ENCODE measurements around the gene ZNF451.

ZNF451 gene

DNA sequence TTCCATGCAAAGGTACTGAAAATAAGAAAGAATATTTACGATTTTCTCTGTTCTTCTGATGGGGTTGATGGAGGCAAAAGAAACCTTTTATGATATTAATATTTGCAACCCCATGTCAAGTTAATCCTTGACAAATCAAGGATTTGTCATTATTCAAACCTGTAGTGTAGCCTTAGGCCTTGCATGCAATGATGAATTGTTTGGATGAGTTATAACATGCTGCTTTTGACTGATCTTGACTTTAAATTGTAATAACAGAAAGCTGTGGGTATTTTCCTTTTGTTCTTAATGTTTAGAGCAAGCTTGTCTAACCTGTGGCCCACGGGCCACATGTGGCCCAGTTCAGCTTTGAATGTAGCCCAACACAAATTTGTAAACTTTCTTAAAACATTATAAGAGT, 69.1 kb downstream of the ZNF451 start:
- FAIRE-seq, result no peak

DNA sequence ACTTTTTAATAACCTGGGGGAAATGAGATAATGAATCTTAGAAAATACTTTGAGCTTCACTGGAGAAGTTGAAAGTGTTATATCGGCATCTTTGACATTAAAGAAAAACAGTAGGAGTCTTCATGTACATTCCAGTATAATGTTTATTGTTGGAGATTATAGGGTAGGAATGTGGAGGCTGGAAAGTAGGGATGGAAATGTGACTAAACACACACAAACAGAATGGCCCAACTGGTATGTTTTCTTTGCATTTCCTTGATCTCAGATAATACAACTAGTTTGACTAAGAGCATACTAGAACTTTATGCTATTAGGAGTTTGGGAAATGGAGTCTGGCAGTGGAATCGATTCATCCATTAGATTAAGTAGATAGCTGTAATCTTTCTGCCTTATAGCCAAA, 72.0 kb downstream of the ZNF451 start:
- FAIRE-seq, result no peak

DNA sequence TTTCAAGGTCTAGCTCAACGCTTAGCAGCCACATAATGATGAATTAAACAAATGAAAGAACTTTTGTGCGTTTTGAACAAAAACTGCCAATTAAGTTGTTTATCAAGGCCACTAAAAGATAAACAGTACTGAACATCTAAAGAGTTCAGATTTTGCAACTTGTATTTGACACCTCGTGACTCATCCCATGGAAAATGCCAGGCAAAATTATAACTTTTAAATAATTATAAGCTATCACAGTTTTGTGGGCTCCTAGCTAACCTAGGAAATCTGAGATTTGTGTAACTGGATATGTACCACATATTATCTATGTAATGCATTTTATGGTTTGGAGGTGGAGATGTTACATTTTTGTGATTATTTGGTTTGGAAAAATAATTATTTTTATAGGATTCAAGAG, 72.5 kb downstream of the ZNF451 start:
- FAIRE-seq, result no peak

DNA sequence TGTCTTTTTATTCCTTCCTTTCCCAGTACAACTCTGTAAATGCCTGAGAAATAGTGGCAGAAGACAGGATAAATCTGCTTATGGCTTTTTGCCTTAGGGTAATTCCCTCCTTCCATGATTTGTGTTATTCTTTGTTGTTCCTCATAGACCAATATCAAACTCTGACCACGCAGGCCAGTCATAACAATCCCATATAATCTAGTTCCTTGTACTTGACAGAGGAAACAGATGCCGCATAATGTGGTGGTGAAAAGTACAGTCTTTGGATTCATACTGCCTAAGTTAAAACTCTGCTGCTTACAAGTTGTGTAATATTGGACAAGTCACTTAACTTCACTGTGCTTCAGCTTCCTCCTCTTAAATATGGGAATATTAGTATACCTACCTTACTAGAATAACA, 74.0 kb downstream of the ZNF451 start:
- FAIRE-seq, result no peak

DNA sequence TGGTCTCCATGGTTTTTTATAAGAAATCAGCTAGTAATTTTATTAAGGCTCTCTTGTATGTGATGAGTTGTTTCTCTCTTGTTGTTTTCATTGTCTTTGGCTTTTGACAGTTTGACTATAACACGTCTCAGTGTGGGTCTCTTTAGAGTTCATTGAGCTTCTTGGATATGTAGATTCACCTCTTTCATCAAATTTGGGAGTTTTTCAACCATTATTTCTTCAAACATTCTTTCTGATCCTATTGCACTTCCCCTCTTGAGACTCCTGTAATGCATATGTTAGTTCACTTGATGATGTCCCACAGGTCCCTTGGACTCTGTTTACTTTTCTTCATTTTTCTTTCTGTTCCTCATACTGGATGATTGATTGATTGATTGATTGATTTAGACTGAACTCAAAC, 75.1 kb downstream of the ZNF451 start:
- FAIRE-seq, result no peak

DNA sequence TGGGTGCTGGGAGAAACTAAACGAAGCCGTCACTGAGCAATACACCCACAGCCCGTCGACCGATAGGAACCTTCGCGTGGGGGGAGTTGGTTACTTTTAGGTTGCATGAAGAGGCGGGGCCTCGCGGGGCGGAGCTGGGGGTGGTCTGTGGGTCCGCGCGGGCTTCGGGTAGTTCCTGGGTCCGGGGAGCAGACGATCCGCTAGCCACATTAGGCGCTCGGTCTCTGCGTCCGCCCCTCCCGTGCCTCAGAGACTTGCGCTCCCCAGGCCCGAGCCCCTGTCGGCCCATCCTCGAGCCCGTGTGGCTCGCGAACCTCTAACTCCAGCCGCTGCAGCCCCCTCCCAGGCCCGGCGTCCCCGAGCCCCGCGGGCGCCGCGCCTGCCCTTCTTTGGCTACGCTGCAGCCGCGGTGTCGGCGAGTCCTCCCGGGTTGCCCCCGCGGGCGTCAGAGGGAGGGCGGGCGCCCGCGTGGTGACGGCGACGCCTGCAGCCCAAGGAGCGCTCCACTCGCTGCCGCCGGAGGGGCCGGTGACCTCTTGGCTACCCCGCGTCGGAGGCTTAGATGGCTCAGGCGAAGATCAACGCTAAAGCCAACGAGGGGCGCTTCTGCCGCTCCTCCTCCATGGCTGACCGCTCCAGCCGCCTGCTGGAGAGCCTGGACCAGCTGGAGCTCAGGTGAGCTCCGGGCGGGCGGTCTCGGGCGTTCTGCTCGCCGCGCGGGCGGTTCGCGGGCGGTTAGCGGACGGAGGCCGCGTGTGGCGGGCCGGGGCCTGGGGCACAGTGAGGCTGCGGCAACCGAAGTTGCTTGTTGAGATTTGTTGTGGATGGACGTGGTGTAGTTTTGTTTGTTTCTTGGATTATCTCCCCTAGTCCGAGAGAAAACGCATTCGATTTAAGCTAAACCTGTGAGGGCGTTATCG, 82.4 kb downstream of the ZNF451 start, which contains the start of gene BAG2:
Gene BAG2, plus strand, starts transcription at position 191 of the 920 bp plus-strand sequence. Its CDS starts 372 bp downstream, at position 563.
- FAIRE-seq, result no peak

DNA sequence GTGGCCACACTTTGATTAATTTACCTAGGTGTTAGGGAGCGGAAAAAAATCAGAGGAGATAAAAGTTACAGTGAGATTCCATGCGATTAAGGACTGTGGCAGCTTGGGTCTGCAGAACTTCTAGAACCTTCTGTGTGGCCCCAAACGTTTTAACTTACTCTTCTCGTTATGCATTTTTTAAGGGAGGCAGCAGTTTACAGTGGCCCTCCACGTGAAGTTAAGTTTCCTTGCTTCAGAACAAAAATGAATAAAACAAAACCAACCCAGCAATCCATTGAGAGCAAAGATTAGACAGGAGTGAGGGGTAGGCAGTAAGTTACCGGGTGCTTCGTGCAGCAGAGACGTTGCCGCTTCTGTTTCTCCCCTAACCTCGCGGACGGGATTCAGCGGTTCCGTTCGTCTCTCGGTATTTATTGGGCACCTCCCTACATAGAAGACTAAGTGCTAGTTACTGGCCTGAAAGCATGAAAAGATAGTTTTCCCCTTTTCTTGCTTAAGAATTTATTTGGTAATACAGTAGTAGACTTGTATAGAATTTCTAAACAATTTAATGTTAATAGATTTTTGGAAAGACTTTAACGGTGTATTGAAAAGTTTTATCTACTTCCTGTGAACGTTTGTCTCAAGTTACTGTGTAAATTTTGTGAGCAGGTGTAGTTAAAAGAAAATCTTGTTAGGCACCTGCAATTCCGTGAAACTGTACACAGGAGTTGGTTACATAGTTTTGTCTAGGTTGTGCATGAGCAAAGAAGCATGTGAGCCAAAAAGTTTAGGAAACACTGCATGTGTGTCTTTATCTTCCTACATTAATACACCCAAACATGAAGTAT, 83.3 kb downstream of the ZNF451 start:
- FAIRE-seq, result no peak

DNA sequence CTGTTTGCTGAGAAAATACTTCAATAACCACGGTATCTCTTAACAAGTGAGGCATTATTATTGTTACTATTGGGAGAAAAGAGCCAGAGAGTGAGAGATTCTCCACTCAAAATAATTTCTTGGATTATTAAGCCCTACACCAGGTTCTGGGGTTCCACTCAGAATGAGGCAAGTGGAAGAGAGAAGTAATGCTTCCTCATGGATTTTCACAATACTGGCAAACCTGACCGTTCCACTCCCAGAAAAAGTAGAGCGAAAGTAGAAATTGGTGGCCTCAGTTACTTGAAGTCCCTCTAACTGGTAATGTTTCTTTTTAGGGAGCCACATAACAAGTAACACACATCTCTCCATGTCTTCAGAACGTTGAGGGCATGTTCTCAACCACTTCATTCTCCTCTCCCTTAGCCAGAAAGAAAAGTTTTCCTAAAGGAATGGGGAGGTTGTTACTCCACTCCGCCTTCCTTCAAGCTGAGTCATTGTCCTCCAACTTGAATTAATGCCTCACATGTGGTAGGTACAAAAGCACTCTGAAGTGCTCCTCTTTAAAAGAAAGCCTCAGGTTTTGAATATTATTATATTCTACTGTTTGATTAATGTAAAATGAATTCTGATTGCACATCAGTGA, 84.0 kb downstream of the ZNF451 start:
- FAIRE-seq, result no peak

DNA sequence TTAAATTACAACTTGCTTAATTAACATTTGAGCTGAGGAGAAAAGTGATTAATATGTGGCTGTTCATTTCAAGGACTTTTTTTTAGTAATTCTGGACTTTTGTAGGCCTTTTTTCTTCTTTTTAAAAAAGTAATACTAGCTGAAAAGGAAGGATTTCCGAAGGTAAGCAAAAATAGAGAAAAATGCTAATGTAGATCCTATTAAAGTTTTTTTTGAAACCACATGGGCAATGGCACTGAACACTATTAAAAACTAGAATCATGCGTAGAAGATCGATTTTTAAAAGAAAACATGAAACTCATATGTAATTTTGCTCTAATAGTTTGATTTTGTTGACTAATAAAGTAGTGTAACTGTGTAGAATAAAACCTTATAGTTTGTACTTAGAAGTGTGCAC, 84.5 kb downstream of the ZNF451 start:
- no peak for FAIRE-seq

DNA sequence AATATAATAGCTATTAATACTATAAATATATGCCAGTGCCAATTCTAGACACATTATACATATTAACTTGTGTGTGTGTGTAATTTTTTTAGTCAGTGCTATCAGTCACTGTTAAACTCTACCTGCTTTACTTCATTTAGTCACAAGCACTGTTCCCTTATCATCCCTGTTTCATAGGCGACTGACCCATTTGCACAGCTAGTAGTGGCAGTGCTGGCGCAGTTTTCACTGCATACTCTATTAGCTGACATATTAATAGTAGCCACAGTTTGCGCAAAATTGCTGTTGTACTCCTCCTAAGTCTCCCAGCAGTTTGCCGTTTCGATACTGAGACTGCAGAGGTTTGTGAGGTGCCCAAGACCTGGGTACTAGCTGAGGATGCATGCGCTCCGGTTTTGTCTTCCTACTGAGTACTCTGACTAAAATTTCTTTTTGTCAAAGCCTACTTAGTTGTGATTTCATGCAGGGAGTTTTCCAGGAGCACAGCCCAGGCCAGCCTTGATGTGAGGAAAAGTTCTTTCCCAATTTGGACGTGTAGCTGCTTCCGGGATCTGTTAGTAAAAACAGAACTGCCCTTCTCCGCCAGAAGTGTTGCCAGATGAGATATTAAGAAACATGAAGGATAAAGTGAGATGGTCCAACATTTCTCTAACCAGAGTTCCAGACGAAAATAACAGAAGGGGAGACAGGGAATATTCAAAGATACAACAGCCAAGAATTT, 87.7 kb downstream of the ZNF451 start:
- no peak for FAIRE-seq

DNA sequence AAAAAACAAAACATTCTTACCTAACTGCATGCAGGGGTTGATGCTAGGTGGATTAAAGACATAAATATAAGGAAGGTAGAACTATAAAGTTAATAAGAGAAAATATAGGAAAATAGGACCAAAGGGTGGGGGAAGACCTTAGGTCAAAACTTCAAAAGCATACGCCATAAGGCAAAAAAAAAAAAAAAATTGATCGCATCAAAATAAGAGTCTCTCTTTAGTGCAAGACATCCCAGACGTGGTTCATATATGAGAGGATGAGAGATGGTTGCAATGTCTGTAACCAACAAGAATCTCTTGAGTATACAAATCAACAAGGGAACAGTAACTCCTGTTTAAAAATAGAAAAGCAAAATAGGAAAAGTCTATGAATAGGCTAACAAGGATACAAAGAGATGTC, 90.6 kb downstream of the ZNF451 start:
- FAIRE-seq, result no peak

DNA sequence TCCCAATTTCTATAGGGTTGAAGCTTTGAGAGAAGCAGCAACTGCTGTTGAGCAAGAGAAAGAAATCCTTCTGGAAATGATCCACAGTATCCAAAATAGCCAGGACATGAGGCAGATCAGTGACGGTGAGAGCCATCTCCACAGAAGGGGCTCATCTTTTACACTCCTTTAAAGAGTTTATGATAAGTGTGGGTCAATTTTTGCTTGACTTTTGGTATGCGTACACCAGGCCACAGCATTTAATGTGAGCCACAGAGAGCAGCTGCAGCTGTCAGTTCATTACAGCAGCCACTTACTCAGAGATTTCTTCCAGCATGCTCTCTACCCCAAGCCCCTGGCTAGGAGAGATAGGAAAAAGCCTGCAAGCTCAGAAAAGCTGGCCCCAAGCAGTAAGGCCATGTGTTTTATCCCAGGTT, 92.0 kb downstream of the ZNF451 start:
- no peak for FAIRE-seq

DNA sequence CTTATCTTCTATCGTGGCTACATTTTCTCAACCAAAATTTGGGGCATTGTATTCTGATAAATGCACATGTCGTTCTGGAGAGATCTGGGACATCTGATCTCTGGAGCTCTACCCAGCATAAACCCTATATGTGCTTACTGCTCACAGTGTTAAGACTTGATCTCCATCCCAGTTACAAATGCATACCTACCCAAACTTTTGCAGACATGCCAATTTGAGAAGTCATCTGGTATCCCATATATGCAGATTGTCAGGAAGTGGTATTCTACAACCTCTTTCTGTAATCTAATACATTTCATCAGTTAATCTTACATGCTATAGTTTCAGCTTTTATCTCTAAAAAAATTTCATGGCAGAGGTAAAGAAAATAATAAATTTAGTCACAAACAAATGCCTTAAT, 93.3 kb downstream of the ZNF451 start:
- FAIRE-seq, result no peak

DNA sequence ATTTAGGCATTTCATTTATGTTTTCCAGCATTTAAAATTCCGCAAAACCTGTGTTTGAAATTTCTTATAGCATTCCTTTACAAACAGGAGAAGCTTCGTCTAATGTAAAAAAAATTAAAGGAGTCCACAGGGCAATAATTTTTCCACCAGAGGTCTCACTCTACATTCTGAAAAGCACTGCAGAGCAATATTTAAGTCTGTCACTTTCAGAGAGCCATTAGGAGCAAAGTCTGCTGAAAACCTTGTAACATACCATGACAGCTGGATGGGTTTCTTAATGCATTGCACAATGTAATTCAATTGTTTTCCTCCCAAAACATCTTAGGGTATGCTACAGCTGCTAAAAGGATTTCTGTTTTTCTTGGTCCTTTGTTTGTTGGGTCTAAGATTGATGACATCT, 100.2 kb downstream of the ZNF451 start:
- peak; percentile 53 for FAIRE-seq

DNA sequence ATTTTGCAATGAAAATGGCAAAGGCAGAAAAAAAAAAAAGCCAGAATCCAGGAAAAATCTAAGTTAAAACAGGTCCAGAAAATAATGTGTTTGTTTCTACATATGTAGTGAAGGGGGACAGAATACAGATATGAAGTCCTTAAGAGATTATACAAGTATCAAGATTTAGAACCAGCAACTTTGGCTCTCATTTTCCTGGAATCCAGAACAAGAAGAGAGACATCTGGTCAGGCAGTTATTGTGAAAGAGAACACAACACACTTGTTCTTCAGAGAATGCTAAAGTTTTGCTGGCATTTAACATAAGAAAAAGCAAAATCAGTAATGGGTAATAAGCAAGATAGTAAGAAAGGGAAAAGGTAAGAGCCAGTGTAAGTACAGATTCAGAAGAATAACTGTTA, 103.2 kb downstream of the ZNF451 start:
- no peak for FAIRE-seq

DNA sequence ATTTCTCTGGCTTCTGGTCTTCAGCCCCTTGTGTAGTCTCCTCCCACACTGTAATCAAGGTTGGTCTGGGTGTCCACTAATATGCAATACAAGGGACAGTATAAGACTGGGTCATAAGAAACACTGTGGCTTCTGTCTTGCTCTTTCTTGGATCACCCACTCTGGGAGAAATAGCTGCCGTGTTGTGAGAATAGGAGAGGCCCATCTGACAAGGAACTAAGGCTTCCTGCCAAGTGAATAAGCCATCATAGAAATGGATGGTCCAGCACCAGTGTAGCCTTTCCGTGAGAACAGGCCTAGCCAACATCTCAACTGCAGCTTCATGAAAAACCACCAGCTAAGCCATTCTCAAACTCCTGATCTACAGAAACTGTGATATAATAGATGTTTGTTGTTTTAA, 105.5 kb downstream of the ZNF451 start:
- FAIRE-seq, result no peak

DNA sequence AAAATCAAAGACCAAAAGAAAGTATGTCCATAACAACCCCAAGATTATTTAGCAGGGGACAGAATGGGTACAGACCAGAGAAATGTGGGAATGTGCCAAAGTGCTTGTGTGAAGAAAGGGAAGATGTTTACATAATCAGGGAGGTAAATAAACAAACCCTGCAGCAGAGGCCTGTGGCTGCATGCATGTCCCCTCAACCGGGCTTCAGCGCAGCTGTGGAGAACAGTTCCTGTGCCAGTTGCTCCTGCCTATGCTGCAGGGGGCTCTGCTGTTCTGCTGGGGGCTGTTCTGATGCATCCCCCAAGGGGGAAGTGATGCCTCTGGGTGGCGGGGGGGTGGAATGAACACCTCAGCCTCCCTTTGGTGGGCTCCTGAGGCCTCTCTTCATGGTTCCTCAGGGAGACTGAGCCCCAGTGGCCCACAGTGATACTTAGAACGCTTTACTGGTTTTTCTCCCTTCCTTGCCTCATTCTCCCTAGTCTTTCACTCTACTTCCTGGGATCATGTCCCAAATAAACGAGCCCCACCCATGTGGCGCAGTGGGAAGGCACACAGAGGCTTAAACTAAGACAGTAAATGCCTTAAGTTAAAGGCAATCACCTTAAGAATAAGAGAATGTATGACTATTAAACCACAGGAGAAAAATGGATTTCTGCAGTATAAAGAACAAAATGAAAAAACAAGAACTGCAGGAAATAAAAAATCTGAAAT, 109.1 kb downstream of the ZNF451 start:
- no peak for FAIRE-seq

DNA sequence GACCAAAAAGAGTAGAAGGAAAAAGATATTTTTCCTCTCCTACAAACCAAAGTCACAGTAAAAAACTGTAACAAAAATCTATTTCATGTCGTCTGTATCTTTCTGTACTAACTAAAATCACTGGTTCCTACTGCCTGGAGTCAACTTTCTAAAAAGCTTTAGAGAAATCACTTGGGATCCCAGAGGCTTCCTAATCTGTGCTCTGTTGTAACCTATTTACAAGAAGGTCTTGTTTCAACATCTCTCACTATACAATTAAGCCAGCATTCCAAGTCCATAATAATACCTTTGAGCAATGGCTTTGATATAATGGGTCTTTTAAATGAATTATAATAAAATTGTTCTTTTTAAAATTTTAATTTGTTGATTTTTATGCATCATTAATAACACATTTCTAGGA, 111.7 kb downstream of the ZNF451 start:
- no peak for FAIRE-seq

DNA sequence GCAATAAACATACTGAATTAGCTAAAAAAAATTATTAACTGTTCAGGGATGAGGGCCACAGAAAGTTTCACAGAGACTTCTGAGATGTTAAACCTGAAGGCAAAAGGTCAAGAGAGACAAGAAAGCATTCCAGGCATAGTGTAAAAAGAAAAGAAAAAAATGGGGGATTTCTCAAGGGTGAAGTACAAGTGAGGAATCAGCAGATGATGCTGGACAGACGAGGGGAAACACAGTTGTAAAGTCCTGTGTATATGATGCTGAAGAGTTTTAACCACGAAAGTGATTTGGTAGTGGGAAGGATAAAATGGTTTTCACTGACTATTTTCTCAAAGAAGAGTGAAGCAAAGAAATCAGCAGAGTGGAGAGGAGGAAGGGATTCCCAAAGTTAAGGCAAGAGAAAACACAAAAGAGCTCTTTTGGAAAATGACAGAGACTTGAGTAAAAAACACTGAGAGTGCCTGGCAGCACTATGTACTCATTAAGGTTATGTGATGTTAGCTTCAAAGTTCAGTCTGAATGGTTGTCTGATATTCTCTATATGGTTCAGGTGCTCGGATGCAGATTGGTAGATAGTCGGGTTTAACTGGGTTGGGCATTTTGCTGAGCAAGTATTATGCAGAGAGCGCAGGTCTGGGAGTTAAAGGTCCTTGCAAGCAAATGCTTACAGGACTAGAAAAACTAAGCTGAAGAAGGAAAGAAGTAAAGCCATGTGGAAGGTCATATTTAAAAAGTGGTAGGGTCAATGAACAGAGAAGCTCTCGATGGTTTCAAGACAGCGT, 115.8 kb downstream of the ZNF451 start:
- FAIRE-seq, result no peak

DNA sequence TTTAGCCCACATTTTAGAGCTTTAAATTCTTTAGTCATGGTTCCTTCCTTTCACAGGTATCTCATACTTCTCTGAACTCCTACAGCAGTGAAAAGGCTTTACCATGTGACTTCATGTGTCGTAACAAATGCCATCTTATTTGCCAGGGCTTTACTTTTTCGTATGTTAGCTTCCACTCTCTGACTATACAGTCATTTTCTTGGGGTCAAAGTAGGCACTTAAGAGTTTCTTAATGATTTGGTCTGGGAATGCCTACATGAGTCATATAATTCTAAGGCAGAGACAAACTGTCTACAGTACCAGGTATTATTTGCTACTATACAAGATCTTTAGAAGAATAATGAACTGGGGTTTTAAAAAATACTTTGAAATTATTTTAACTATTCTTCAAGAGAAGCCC, 117.2 kb downstream of the ZNF451 start:
- FAIRE-seq, result no peak

DNA sequence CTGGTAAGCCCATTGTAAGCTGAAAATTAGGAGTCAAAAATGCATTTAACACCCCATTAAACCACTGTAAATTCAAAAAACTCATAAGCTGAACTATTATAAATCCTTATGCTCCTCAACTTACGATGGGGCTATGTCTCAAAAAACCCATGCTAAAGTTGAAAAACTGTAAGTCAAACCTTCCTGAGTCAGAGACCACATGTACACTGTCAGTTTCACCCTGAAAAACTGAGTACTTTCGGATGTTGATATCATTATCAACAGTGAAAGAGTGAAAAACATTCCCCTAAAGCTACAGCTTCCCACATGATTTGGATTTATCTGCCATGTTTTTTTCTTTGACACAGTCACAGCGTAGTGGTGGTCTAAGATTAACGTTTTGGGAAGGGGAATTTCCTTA, 117.9 kb downstream of the ZNF451 start:
- FAIRE-seq, result no peak

Data from TTC549 (cell line).